DOHH2 (cell line): Measurements from ENCODE around the gene KSR1.

Source experiments
- H3F3A ChIP-seq: fragments of 200-600 bp; sonication (generic), shearing (Covaris generic); 2 replicates; pipeline ENCODE4 v1.6.0; 2016; ENCODE audit warnings: antibody characterized with exemption, mild to moderate bottlenecking; ENCODE audit not compliant: control insufficient read depth, insufficient read depth
- H3K27ac ChIP-seq: fragments of 200-600 bp; sonication (generic); 2 replicates; pipeline ENCODE4 v1.5.1; 2014; ENCODE audit warnings: low read depth, mild to moderate bottlenecking, low read length, moderate library complexity
- H3K27me3 ChIP-seq: fragments of 200-600 bp; sonication (generic); 2 replicates; pipeline ENCODE4 v1.6.1; 2014; ENCODE audit warnings: mild to moderate bottlenecking, low read length, mixed read lengths; ENCODE audit not compliant: control insufficient read depth
- H3K36me3 ChIP-seq: fragments of 200-600 bp; sonication (generic); 2 replicates; pipeline ENCODE4 v1.6.1; 2014; ENCODE audit warnings: mild to moderate bottlenecking, low read length, moderate library complexity, mixed read lengths; ENCODE audit not compliant: control insufficient read depth
- H3K4me1 ChIP-seq: fragments of 200-600 bp; sonication (generic); 2 replicates; pipeline ENCODE4 v1.6.1; 2014; ENCODE audit warnings: mild to moderate bottlenecking, low read length, mixed read lengths; ENCODE audit not compliant: control insufficient read depth
- H3K4me2 ChIP-seq: fragments of 200-600 bp; sonication (generic); 2 replicates; pipeline ENCODE4 v1.6.0; 2014; ENCODE audit warnings: mild to moderate bottlenecking, low read length, moderate library complexity
- H3K4me3 ChIP-seq: fragments of 200-600 bp; sonication (generic); 2 replicates; pipeline ENCODE4 v1.5.1; 2014; ENCODE audit warnings: mild to moderate bottlenecking, low read length, mixed read lengths
- H3K79me2 ChIP-seq: fragments of 200-600 bp; sonication (generic); 2 replicates; pipeline ENCODE4 v1.6.1; 2014; ENCODE audit warnings: mild to moderate bottlenecking, low read length, mixed read lengths; ENCODE audit not compliant: control insufficient read depth
- H3K9me2 ChIP-seq: fragments of 200-600 bp; sonication (generic); replicated peaks from 2 replicates; pipeline ENCODE4 v1.6.1; 2014; ENCODE audit warnings: mild to moderate bottlenecking, low read length, mixed read lengths; ENCODE audit not compliant: control insufficient read depth
- H3K9me3 ChIP-seq: fragments of 200-600 bp; sonication (generic); 2 replicates; pipeline ENCODE4 v1.6.1; 2014; ENCODE audit warnings: antibody characterized with exemption, low read length, mixed read lengths; ENCODE audit not compliant: control insufficient read depth, insufficient read depth
- H4K20me1 ChIP-seq: fragments of 200-600 bp; sonication (generic); 2 replicates; pipeline ENCODE4 v1.6.0; 2014; ENCODE audit warnings: low read depth, mild to moderate bottlenecking, antibody characterized with exemption, low read length, moderate library complexity; ENCODE audit not compliant: control insufficient read depth, insufficient read depth
- CTCF ChIP-seq: fragments of 200-600 bp; sonication (generic); IDR thresholded peaks from one replicate; pipeline ENCODE4 v1.5.1; 2014; ENCODE audit warnings: antibody characterized with exemption, mild to moderate bottlenecking, low read depth, low read length; ENCODE audit not compliant: poor library complexity, severe bottlenecking
- EZH2phosphoT487 ChIP-seq: fragments of 200-600 bp; sonication (generic); IDR thresholded peaks from 2 replicates; pipeline ENCODE4 v1.6.1; 2017; ENCODE audit warnings: borderline replicate concordance, mild to moderate bottlenecking, antibody characterized with exemption, low read length, moderate library complexity, mixed read lengths

The KSR1 gene

DNA sequence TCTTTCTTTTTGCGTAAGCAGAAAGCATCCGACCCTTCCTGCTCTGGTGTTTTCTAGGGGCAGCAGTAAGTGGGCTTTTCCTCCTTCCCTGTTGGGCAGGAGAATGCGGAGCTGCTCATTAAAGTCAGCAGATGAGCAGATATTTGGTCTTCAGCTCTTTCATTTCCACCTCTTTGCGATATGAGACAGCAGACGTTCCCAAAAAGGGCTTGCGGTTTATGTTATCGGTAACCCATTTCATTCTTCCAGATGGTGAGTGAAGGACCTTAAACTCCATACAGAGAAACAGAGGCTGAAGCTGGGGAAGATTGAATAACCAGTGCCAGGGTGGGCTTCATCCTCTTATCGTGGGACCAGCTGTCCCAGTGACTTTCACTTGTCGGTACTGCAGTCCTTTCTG is 40.7 kb downstream of the KSR1 start:
- H3K27ac ChIP-seq: no peak overlapping the region
- H3K9me2 ChIP-seq: no peaks in the 10 kb centered on the region
- H3K36me3 ChIP-seq: no peaks in the 10 kb centered on the region
- TF ChIP-seq EZH2phosphoT487: no peak
- no peak for TF ChIP-seq CTCF
- H3K4me3 ChIP-seq: no peak overlapping the region
- peaks cover 38% of the 10 kb centered on the region for H3K27me3 ChIP-seq
- no peaks in the 10 kb centered on the region for H4K20me1 ChIP-seq
- H3K9me3 ChIP-seq: no peaks in the 10 kb centered on the region
- no peak overlapping the region for H3K4me2 ChIP-seq
- H3F3A ChIP-seq: no peaks in the 10 kb centered on the region
- H3K4me1 ChIP-seq: no peaks in the 10 kb centered on the region
- no peaks in the 10 kb centered on the region for H3K79me2 ChIP-seq

DNA sequence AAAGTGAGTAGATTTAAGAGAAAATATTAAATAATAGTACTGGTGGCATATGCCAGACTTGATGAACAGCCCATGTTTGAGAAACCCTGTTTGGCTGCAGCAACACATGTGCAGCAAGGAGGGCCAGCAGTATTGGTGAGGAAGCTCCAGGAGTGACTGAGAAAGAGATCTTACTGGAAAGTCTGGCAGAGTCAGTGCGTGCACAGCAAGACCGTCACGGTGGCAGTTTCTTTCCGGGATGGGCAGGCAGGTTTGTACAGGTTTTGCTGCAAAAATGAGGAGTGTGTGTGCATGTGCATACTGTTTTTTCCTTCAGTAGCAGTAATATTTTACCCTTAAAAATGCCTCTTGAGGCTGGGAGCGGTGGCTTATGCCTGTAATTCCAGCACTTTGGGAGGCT is 41.4 kb downstream of the KSR1 start:
- TF ChIP-seq EZH2phosphoT487 (no peak), CTCF (no peak)
- Histone ChIP-seq H3K9me3 (no peaks in the 10 kb centered on the region), H3K27ac (no peak overlapping the region), H3K36me3 (no peaks in the 10 kb centered on the region), H3K27me3 (peaks cover 34% of the 10 kb centered on the region), H3F3A (no peaks in the 10 kb centered on the region), H3K4me2 (no peak overlapping the region), H3K9me2 (no peaks in the 10 kb centered on the region), H4K20me1 (no peaks in the 10 kb centered on the region), H3K4me1 (no peaks in the 10 kb centered on the region), H3K79me2 (no peaks in the 10 kb centered on the region), H3K4me3 (no peak overlapping the region)

DNA sequence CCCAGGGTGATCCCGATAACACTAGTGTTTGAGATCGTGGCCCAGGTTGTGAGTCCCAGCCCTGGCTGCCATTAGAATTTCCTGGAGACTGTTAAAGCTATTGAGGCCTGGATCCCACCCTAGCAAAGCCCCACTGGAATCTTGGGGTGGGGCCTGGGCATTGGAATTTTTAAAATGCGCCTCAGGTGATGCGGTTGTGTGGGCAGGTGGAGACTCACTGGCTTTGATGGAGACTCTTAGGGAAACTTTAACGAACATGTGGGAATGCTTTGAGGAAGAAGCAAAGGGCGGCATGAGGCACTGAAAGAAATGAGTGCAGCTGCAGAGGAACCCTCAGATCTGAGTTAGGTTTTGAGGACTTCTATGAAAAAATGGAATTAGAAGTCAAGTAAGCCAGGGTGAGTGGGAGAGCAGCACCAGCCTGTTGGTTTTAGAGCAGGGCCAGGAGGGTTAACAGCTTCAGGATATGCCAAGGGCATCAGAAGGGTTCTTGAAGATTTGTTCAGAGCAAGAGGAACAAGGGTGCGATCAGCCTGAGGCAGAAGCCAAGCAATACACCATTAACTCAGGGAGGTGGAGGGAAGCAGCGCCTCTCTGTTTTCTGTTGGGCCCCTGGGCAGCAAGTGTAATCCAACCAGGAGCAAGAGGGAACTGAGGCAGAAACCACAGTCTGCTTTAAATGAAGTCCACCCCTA is 42.5 kb downstream of the KSR1 start:
- H3K36me3 ChIP-seq: no peaks in the 10 kb centered on the region
- H3K79me2 ChIP-seq: no peaks in the 10 kb centered on the region
- no peaks in the 10 kb centered on the region for H4K20me1 ChIP-seq
- no peaks in the 10 kb centered on the region for H3K9me3 ChIP-seq
- no peak overlapping the region for H3K27ac ChIP-seq
- no peaks in the 10 kb centered on the region for H3K9me2 ChIP-seq
- H3F3A ChIP-seq: no peaks in the 10 kb centered on the region
- H3K4me2 ChIP-seq: no peak overlapping the region
- no peak overlapping the region for H3K4me3 ChIP-seq
- peaks cover 26% of the 10 kb centered on the region for H3K27me3 ChIP-seq
- TF ChIP-seq EZH2phosphoT487: no peak
- no peak for TF ChIP-seq CTCF
- H3K4me1 ChIP-seq: no peaks in the 10 kb centered on the region
